ENCODE results near the gene COG4.

Gene COG4

DNA sequence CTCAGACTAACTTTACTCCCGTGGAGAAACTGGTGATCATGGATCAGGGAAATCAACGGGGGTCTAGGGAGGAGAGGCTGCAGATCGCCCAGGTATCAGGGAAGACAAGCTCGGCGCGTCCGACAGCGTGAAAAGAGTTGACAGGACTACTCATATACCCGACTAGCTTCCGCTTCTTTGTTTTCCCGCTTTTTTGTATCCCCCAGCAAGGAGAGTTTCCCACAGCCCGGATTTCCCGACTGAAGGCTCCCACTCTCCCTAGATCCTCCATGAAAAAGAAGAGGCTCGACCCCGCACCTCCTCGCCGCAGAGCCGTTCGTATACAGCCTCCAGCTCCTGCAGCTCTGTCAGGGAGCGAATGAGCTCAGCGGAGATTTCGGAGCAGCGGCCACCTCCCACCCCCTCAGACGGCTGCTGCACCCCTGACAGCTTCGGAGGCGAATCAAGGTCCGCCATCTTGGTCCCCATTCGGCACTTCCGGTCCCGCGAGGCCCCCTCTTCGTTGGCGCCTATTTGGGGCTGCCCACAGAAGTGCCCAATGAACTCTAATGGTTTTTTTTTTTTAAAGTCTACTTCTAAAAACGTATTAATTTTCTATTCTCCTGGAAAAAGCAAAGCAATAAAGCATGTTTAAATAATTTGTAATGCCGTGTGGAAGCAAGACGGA is at the start of gene COG4:
COG4 (minus strand) TSS at position 479 of the 667 bp plus-strand sequence; CDS start at position 468, 11 bp downstream.
- Histone ChIP-seq H3K9ac (ENCODE audit: low read depth in 1 of 2, low read length in 2 of 2) (peak within 1 kb of the TSS; percentile 85 to 97), H3K27ac (ENCODE audit: low read depth in 2 of 2, low read length in 2 of 2) (peak within 1 kb of the TSS; percentile 59 to 85), H3K4me3 (ENCODE audit: low read length in 2 of 2) (peak within 1 kb of the TSS; percentile 97 to 100), H3K9me3 (ENCODE audit: control insufficient read depth in 2 of 2, low read length in 2 of 2) (no peaks in the 10 kb centered on the region), H3K27me3 (ENCODE audit: control insufficient read depth in 2 of 2, insufficient read depth in 2 of 2, low read length in 2 of 2) (no peaks in the 10 kb centered on the region), H3K4me1 (ENCODE audit: control insufficient read depth in 2 of 2, insufficient read depth in 2 of 2, low read length in 2 of 2) (peaks cover 10 to 20% of the 10 kb centered on the region in 2 donors), H3K36me3 (ENCODE audit: control insufficient read depth in 2 of 2, insufficient read depth in 2 of 2, low read length in 2 of 2) (peaks cover 13 to 15% of the 10 kb centered on the region in 2 donors)

DNA sequence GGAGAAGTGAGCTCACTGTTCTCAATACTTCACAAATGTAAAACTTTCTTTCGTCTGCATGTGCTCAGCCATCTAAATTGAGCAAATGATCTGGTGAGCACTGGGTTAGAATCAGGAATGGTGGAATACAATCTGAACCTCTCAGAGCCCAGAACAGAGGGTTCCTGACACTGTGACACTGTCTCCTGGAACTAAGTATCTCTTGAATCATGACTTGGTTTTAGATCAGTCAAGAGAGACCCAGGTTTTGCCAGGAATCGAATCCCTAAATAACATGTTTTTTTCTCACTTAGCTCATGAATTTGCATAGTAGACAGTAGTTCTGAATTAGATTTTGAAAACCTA is 49.5 kb upstream of the COG4 start:
- H3K27me3 ChIP-seq (ENCODE audit: control insufficient read depth in 2 of 2, insufficient read depth in 2 of 2, low read length in 2 of 2), result no peaks in the 10 kb centered on the region
- H3K4me3 ChIP-seq (ENCODE audit: low read length in 2 of 2), result no peak overlapping the region
- peaks cover 5 to 7% of the 10 kb centered on the region in 2 donors for H3K4me1 ChIP-seq (ENCODE audit: control insufficient read depth in 2 of 2, insufficient read depth in 2 of 2, low read length in 2 of 2)
- H3K9me3 ChIP-seq (ENCODE audit: control insufficient read depth in 2 of 2, low read length in 2 of 2), result no peaks in the 10 kb centered on the region
- peak overlapping the region in 1 of 2 donors; percentile 44 for H3K27ac ChIP-seq (ENCODE audit: low read depth in 2 of 2, low read length in 2 of 2)
- H3K36me3 ChIP-seq (ENCODE audit: control insufficient read depth in 2 of 2, insufficient read depth in 2 of 2, low read length in 2 of 2), result peaks cover 47 to 55% of the 10 kb centered on the region in 2 donors
- no peak overlapping the region for H3K9ac ChIP-seq (ENCODE audit: low read depth in 1 of 2, low read length in 2 of 2)

DNA sequence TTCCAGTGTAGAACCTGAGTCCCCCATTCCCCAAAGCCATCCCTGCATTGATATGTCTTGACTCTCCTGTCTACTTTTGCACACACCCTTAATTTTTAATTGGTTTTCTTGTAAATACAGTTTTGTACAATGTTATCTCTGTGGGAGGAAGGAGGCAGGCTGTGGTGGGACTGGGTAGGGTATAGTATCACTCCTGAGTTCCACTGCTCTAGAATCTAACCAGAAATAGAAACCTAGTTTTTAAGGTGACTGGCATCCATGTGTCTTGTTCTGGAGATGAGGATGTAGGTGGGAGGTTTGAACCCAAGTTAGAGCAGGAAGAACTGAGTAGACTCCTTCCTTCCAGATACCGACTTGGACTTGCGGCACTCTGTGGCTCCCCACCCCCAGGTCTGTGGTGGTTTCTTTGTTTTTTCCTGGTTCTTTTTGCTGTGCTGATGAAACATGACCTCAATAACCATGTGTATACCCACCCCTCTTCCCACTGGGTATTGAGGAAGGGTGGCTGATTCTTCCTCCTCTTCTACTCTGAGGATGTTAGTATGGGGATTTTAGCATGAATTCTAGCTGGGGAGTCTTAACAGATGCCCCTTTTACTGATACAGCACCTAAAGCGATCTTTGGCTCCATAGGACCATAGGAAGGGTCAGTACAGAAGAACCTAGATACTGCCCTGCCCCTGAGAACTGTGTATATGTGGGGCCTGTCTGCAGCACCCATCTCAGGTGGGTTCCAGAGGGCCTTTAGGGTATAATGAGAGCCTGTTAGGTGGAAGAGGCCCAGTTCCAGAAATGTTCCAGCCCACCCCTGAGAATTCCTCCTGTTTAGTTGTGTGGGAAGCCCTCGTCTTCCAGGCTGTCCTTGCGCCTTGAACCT is 48.9 kb upstream of the COG4 start:
- Histone ChIP-seq H3K27me3 (ENCODE audit: control insufficient read depth in 2 of 2, insufficient read depth in 2 of 2, low read length in 2 of 2) (no peaks in the 10 kb centered on the region), H3K4me1 (ENCODE audit: control insufficient read depth in 2 of 2, insufficient read depth in 2 of 2, low read length in 2 of 2) (peaks cover 5 to 7% of the 10 kb centered on the region in 2 donors), H3K4me3 (ENCODE audit: low read length in 2 of 2) (no peak overlapping the region), H3K9me3 (ENCODE audit: control insufficient read depth in 2 of 2, low read length in 2 of 2) (no peaks in the 10 kb centered on the region), H3K36me3 (ENCODE audit: control insufficient read depth in 2 of 2, insufficient read depth in 2 of 2, low read length in 2 of 2) (peaks cover 53 to 59% of the 10 kb centered on the region in 2 donors), H3K9ac (ENCODE audit: low read depth in 1 of 2, low read length in 2 of 2) (no peak overlapping the region), H3K27ac (ENCODE audit: low read depth in 2 of 2, low read length in 2 of 2) (no peak overlapping the region)

- no peaks in the 10 kb centered on the region for H3K9me3 ChIP-seq (ENCODE audit: control insufficient read depth in 2 of 2, low read length in 2 of 2)
- no peak overlapping the region for H3K27ac ChIP-seq (ENCODE audit: low read depth in 2 of 2, low read length in 2 of 2)
- H3K27me3 ChIP-seq (ENCODE audit: control insufficient read depth in 2 of 2, insufficient read depth in 2 of 2, low read length in 2 of 2), result no peaks in the 10 kb centered on the region
- peaks cover 4 to 5% of the 10 kb centered on the region in 2 donors for H3K4me1 ChIP-seq (ENCODE audit: control insufficient read depth in 2 of 2, insufficient read depth in 2 of 2, low read length in 2 of 2)
- H3K36me3 ChIP-seq (ENCODE audit: control insufficient read depth in 2 of 2, insufficient read depth in 2 of 2, low read length in 2 of 2), result peaks cover 59 to 66% of the 10 kb centered on the region in 2 donors
- no peak overlapping the region for H3K4me3 ChIP-seq (ENCODE audit: low read length in 2 of 2)
- no peak overlapping the region for H3K9ac ChIP-seq (ENCODE audit: low read depth in 1 of 2, low read length in 2 of 2)
These were observed 48.3 kb upstream of the COG4 start for GRCh38 chr16:70571623-70572022.

- Histone ChIP-seq H3K4me1 (ENCODE audit: control insufficient read depth in 2 of 2, insufficient read depth in 2 of 2, low read length in 2 of 2) (peaks cover 0 to 2% of the 10 kb centered on the region in 2 donors), H3K9me3 (ENCODE audit: control insufficient read depth in 2 of 2, low read length in 2 of 2) (no peaks in the 10 kb centered on the region), H3K27ac (ENCODE audit: low read depth in 2 of 2, low read length in 2 of 2) (no peak overlapping the region), H3K4me3 (ENCODE audit: low read length in 2 of 2) (no peak overlapping the region), H3K36me3 (ENCODE audit: control insufficient read depth in 2 of 2, insufficient read depth in 2 of 2, low read length in 2 of 2) (peaks cover 61 to 68% of the 10 kb centered on the region in 2 donors), H3K27me3 (ENCODE audit: control insufficient read depth in 2 of 2, insufficient read depth in 2 of 2, low read length in 2 of 2) (no peaks in the 10 kb centered on the region), H3K9ac (ENCODE audit: low read depth in 1 of 2, low read length in 2 of 2) (no peak overlapping the region)
These were observed 47.7 kb upstream of the COG4 start for GRCh38 chr16:70570967-70571570.

DNA sequence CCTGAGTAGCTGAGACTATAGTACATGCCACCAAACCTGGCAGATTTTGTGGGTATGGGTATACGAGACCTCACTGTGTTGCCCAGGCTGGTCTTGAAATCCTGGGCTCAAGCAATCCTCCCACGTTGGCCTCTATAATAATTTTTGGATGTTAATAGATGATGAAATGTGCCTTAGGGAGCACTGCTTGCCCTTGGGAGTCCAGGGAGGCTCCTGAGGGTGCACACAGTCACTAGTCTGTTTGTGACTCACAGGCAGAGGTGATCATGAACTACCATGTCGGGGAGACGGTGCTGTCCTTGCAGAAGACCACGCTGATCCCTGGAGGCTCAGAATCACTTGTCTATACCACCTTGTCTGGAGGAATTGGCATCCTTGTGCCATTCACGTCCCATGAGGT is 46.4 kb upstream of the COG4 start:
- Histone ChIP-seq H3K9ac (ENCODE audit: low read depth in 1 of 2, low read length in 2 of 2) (no peak overlapping the region), H3K4me3 (ENCODE audit: low read length in 2 of 2) (no peak overlapping the region), H3K36me3 (ENCODE audit: control insufficient read depth in 2 of 2, insufficient read depth in 2 of 2, low read length in 2 of 2) (peaks cover 70 to 76% of the 10 kb centered on the region in 2 donors), H3K27me3 (ENCODE audit: control insufficient read depth in 2 of 2, insufficient read depth in 2 of 2, low read length in 2 of 2) (no peaks in the 10 kb centered on the region), H3K4me1 (ENCODE audit: control insufficient read depth in 2 of 2, insufficient read depth in 2 of 2, low read length in 2 of 2) (no peaks in the 10 kb centered on the region), H3K27ac (ENCODE audit: low read depth in 2 of 2, low read length in 2 of 2) (no peak overlapping the region), H3K9me3 (ENCODE audit: control insufficient read depth in 2 of 2, low read length in 2 of 2) (no peaks in the 10 kb centered on the region)

- Histone ChIP-seq H3K9ac (ENCODE audit: low read depth in 1 of 2, low read length in 2 of 2) (no peak overlapping the region), H3K27me3 (ENCODE audit: control insufficient read depth in 2 of 2, insufficient read depth in 2 of 2, low read length in 2 of 2) (no peaks in the 10 kb centered on the region), H3K4me3 (ENCODE audit: low read length in 2 of 2) (no peak overlapping the region), H3K36me3 (ENCODE audit: control insufficient read depth in 2 of 2, insufficient read depth in 2 of 2, low read length in 2 of 2) (peaks cover 80 to 83% of the 10 kb centered on the region in 2 donors), H3K27ac (ENCODE audit: low read depth in 2 of 2, low read length in 2 of 2) (no peak overlapping the region), H3K9me3 (ENCODE audit: control insufficient read depth in 2 of 2, low read length in 2 of 2) (no peaks in the 10 kb centered on the region), H3K4me1 (ENCODE audit: control insufficient read depth in 2 of 2, insufficient read depth in 2 of 2, low read length in 2 of 2) (no peaks in the 10 kb centered on the region)
These were observed 45.4 kb upstream of the COG4 start for GRCh38 chr16:70568601-70569237.

GRCh38 chr16:70565053-70565452 is 41.7 kb upstream of the COG4 start:
- H3K9ac ChIP-seq (ENCODE audit: low read depth in 1 of 2, low read length in 2 of 2), result no peak overlapping the region
- no peaks in the 10 kb centered on the region for H3K27me3 ChIP-seq (ENCODE audit: control insufficient read depth in 2 of 2, insufficient read depth in 2 of 2, low read length in 2 of 2)
- no peaks in the 10 kb centered on the region for H3K4me1 ChIP-seq (ENCODE audit: control insufficient read depth in 2 of 2, insufficient read depth in 2 of 2, low read length in 2 of 2)
- no peaks in the 10 kb centered on the region for H3K9me3 ChIP-seq (ENCODE audit: control insufficient read depth in 2 of 2, low read length in 2 of 2)
- H3K27ac ChIP-seq (ENCODE audit: low read depth in 2 of 2, low read length in 2 of 2), result no peak overlapping the region
- no peak overlapping the region for H3K4me3 ChIP-seq (ENCODE audit: low read length in 2 of 2)
- H3K36me3 ChIP-seq (ENCODE audit: control insufficient read depth in 2 of 2, insufficient read depth in 2 of 2, low read length in 2 of 2), result peaks cover 87 to 88% of the 10 kb centered on the region in 2 donors

GRCh38 chr16:70563636-70564035 is 40.3 kb upstream of the COG4 start:
- Histone ChIP-seq H3K9ac (ENCODE audit: low read depth in 1 of 2, low read length in 2 of 2) (no peak overlapping the region), H3K4me1 (ENCODE audit: control insufficient read depth in 2 of 2, insufficient read depth in 2 of 2, low read length in 2 of 2) (no peaks in the 10 kb centered on the region), H3K27ac (ENCODE audit: low read depth in 2 of 2, low read length in 2 of 2) (no peak overlapping the region), H3K4me3 (ENCODE audit: low read length in 2 of 2) (no peak overlapping the region), H3K9me3 (ENCODE audit: control insufficient read depth in 2 of 2, low read length in 2 of 2) (no peaks in the 10 kb centered on the region), H3K27me3 (ENCODE audit: control insufficient read depth in 2 of 2, insufficient read depth in 2 of 2, low read length in 2 of 2) (no peaks in the 10 kb centered on the region), H3K36me3 (ENCODE audit: control insufficient read depth in 2 of 2, insufficient read depth in 2 of 2, low read length in 2 of 2) (peaks cover 82 to 89% of the 10 kb centered on the region in 2 donors)

Data from mucosa of rectum (tissue), 2 donors.